Mammary epithelial cell (primary cell): ENCODE data around the gene DNMT3A.

Experiments used
- CTCF ChIP-seq, 2 donors: IDR thresholded peaks in 1 of 2; conservative IDR thresholded peaks in 1 of 2; 2 replicates each; pipeline ENCODE4 v1.5.1; 2011 to 2012; ENCODE audit warnings: inconsistent platforms in 2 of 2, low read length in 2 of 2, mild to moderate bottlenecking in 2 of 2, control low read depth in 1 of 2, low read depth in 1 of 2; ENCODE audit not compliant: insufficient read depth in 1 of 2; ENCODE audit errors: extremely low read depth in 1 of 2
- EZH2 ChIP-seq: IDR thresholded peaks from 2 replicates; pipeline ENCODE4 v1.6.1; 2012; ENCODE audit warnings: low read length, inconsistent platforms, borderline replicate concordance

GRCh38 chr2:25178976-25179375 lies 162.7 kb downstream of the DNMT3A start:
- no peak for TF ChIP-seq CTCF (conservative IDR thresholded peaks at IDR 0.05 in 1 of 2, IDR thresholded peaks at IDR 0.05 in 1 of 2; ENCODE audit: extremely low read depth in 1 of 2, insufficient read depth in 1 of 2, low read depth in 1 of 2, low read length in 2 of 2)
- no peak for TF ChIP-seq EZH2
